IMR-90 (cell line): ENCODE measurements around the gene DOCK1.

Experiments used
- BHLHE40 ChIP-seq: fragments of 150-350 bp; IDR thresholded peaks from 2 replicates; pipeline ENCODE4 v1.6.1; 2016; ENCODE audit warnings: mild to moderate bottlenecking, low read depth, low read length
- CEBPB ChIP-seq: IDR thresholded peaks from 2 replicates; pipeline ENCODE4 v1.6.1; 2012; ENCODE audit warnings: low read depth, low read length, improper control_type of control experiment
- CHD1 ChIP-seq: IDR thresholded peaks from 2 replicates; pipeline ENCODE4 v1.6.1; 2012; ENCODE audit warnings: low read depth, low read length, improper control_type of control experiment
- CTCF ChIP-seq: conservative IDR thresholded peaks from 2 replicates; pipeline ENCODE4 v1.5.1; 2012; ENCODE audit warnings: mild to moderate bottlenecking, low read depth, low read length, improper control_type of control experiment
- ELK1 ChIP-seq: fragments of 150-350 bp; IDR thresholded peaks from 2 replicates; pipeline ENCODE4 v1.6.1; 2016; ENCODE audit warnings: low read depth, mild to moderate bottlenecking, low read length, moderate library complexity, borderline replicate concordance
- FOS ChIP-seq: fragments of 150-350 bp; IDR thresholded peaks from 2 replicates; pipeline ENCODE4 v1.6.1; 2016; ENCODE audit warnings: low read depth, low read length
- MAFK ChIP-seq: IDR thresholded peaks from 2 replicates; pipeline ENCODE4 v1.6.1; 2012; ENCODE audit warnings: low read depth, low read length, improper control_type of control experiment
- MXI1 ChIP-seq: IDR thresholded peaks from 2 replicates; pipeline ENCODE4 v1.6.1; 2012; ENCODE audit warnings: low read depth, mild to moderate bottlenecking, low read length, moderate library complexity, borderline replicate concordance
- POLR2A ChIP-seq: IDR thresholded peaks from 2 replicates; pipeline ENCODE4 v1.6.1; 2012; ENCODE audit warnings: mild to moderate bottlenecking, low read depth, low read length
- RAD21 ChIP-seq: IDR thresholded peaks from 2 replicates; pipeline ENCODE4 v1.6.1; 2012; ENCODE audit warnings: low read length, improper control_type of control experiment
- RCOR1 ChIP-seq: IDR thresholded peaks from 2 replicates; pipeline ENCODE4 v1.6.1; 2012; ENCODE audit warnings: mild to moderate bottlenecking, low read length, improper control_type of control experiment; ENCODE audit not compliant: insufficient replicate concordance
- RFX5 ChIP-seq: IDR thresholded peaks from 2 replicates; pipeline ENCODE4 v1.8.0; 2012; ENCODE audit warnings: low read depth, mild to moderate bottlenecking, low read length, moderate library complexity

DNA sequence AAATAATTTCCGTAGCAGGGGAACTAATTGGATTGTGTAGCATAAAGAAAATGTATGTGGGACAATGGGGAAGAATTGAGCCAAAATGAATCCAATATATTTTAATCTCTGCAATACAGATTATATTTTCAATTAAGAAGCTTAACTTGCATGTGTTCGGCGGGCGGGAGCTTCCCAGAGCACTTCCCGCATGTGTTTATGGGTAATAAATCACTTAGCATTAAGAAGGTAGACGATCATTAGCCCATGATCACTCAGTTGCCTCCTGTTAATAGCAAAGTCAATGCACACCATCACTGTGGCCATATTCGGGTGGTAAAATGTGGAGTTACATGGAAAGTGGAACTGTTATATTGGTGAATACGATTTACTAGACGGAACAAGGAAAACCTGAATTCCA is 414.0 kb downstream of the DOCK1 start:
- TF ChIP-seq POLR2A (no peak), RFX5 (no peak), FOS (no peak), CTCF (no peak), BHLHE40 (no peak), CHD1 (no peak), RAD21 (no peak), ELK1 (no peak), RCOR1 (no peak), MAFK (no peak), MXI1 (no peak), CEBPB (no peak)
